Measurements from ENCODE around the gene BMP5. TPM values are rescaled to one million over a fixed set of nuclear protein-coding genes. Genes with fewer than 3 reads are reported as not detected.

The BMP5 gene
- total and polyA plus RNA-seq, 2 donors from 2014 or later = 0.76 to 0.86 TPM

DNA sequence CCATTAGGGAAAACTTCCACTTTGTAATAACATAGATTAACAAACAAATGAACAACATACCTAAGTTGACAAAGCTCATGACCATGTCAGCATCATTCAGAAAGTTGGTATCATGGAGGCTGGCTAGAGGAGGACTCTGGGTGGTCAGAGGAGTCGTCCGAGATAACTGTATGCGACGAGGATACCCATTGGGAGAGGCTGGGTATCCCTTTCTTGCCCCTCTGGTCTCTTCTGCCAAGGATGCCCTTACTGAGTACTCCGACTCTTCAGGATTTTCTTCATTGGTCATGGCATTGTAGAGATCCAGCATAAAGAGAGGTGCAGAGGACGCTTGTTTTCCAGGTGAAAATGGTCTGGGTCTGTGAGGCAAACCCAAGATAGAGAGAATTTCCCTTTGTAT is 1.1 kb downstream of the BMP5 start:
- Histone ChIP-seq H3K4me3 (ENCODE audit: low read length in 3 of 3) (peak overlapping the region in 2 of 3 donors; percentile 42 to 47), H3K27ac (ENCODE audit: low read depth in 2 of 2, low read length in 2 of 2) (no peak overlapping the region)
- no peak for DNase-seq

DNA sequence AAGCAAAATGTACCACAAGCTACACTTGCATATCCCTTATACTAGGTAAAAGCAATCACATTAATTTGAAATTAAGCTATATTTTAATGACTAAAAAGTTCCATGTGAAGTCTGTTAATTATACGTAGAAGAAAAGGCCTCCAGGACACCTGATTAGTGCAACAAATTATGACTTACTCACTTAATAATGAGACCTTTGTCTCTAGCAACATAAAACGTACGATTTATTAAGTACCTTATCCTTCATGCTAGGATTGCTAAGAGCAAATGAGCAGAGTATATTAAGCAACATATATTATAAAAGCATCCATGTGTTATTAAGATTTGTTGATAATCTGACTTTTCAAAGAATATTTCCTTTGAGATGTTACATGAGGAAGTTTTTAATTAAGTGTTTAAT is 2.5 kb downstream of the BMP5 start:
- Histone ChIP-seq H3K27ac (ENCODE audit: low read depth in 2 of 2, low read length in 2 of 2) (no peak overlapping the region), H3K4me3 (ENCODE audit: low read length in 3 of 3) (peak overlapping the region in 1 of 3 donors; percentile 18), H3K27me3 (ENCODE audit: control insufficient read depth, insufficient read depth, low read length) (no peaks in the 10 kb centered on the region), H3K9me3 (ENCODE audit: control insufficient read depth in 2 of 3, insufficient read depth in 1 of 3, low read length in 3 of 3) (no peaks in the 10 kb centered on the region), H3K36me3 (ENCODE audit: control insufficient read depth in 2 of 3, insufficient read depth in 3 of 3, low read length in 3 of 3) (no peaks in the 10 kb centered on the region), H3K9ac (ENCODE audit: low read length in 3 of 3) (no peak overlapping the region), H3K4me1 (ENCODE audit: control insufficient read depth in 2 of 3, insufficient read depth in 2 of 3, low read depth in 1 of 3, low read length in 3 of 3) (no peaks in the 10 kb centered on the region)
- FAIRE-seq = no peak
- intact Hi-C loops (cut with DNase I) = no loop called here
- TF ChIP-seq, protein P1, sequence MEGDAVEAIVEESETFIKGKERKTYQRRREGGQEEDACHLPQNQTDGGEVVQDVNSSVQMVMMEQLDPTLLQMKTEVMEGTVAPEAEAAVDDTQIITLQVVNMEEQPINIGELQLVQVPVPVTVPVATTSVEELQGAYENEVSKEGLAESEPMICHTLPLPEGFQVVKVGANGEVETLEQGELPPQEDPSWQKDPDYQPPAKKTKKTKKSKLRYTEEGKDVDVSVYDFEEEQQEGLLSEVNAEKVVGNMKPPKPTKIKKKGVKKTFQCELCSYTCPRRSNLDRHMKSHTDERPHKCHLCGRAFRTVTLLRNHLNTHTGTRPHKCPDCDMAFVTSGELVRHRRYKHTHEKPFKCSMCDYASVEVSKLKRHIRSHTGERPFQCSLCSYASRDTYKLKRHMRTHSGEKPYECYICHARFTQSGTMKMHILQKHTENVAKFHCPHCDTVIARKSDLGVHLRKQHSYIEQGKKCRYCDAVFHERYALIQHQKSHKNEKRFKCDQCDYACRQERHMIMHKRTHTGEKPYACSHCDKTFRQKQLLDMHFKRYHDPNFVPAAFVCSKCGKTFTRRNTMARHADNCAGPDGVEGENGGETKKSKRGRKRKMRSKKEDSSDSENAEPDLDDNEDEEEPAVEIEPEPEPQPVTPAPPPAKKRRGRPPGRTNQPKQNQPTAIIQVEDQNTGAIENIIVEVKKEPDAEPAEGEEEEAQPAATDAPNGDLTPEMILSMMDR (IDR thresholded peaks at IDR 0.05; ENCODE audit: borderline replicate concordance, extremely low read depth, insufficient read depth) = no peak
- no peak for DNase-seq

More for the DNA sequence above, 1.1 kb downstream of the BMP5 start:
- Histone ChIP-seq H3K9me3 (ENCODE audit: control insufficient read depth in 2 of 3, insufficient read depth in 1 of 3, low read length in 3 of 3) (no peaks in the 10 kb centered on the region), H3K4me1 (ENCODE audit: control insufficient read depth in 2 of 3, insufficient read depth in 2 of 3, low read depth in 1 of 3, low read length in 3 of 3) (no peaks in the 10 kb centered on the region), H3K36me3 (ENCODE audit: control insufficient read depth in 2 of 3, insufficient read depth in 3 of 3, low read length in 3 of 3) (no peaks in the 10 kb centered on the region), H3K27me3 (ENCODE audit: control insufficient read depth, insufficient read depth, low read length) (no peaks in the 10 kb centered on the region), H3K9ac (ENCODE audit: low read length in 3 of 3) (no peak overlapping the region)
- TF ChIP-seq, protein P1 (IDR thresholded peaks at IDR 0.05; ENCODE audit: borderline replicate concordance, extremely low read depth, insufficient read depth) = no peak
- no peak for FAIRE-seq
- intact Hi-C loops (cut with DNase I) = no loop called here

DNA sequence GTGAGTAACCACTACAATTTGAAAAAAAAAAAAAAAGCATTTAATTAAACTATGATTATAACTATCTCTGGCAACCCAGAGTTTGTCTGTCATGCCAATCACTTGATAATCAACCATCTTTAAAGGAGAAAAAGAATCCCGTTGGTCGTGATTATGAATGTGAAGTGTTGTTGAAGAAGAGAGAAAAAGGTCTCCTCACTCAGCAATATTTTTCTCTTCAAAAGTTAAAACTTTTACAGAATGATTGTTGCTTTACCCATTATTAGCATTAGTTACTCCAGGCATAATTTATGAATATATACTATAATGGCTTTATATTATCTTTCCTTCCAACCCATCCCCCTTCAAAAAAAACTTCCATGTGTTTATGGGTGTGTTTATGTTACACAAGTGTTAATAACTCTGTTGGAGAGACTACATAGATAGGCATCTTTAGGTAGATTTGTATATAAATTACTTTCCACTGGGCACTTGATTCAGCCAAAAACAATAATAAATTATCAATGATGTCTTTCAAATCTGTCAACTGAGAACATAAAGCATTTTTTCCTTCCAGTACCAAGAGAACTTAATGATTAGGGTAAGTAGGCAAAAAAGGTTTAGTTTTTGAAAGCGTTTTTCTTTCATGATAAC is 5.1 kb downstream of the BMP5 start:
- no peak overlapping the region for H3K4me3 ChIP-seq (ENCODE audit: low read length in 3 of 3)
- intact Hi-C loops (cut with DNase I) = no loop called here
- DNase-seq = no peak

More for the DNA sequence above, 5.1 kb downstream of the BMP5 start:
- Histone ChIP-seq H3K36me3 (ENCODE audit: control insufficient read depth in 2 of 3, insufficient read depth in 3 of 3, low read length in 3 of 3) (no peaks in the 10 kb centered on the region), H3K27me3 (ENCODE audit: control insufficient read depth, insufficient read depth, low read length) (no peaks in the 10 kb centered on the region), H3K9ac (ENCODE audit: low read length in 3 of 3) (no peak overlapping the region), H3K27ac (ENCODE audit: low read depth in 2 of 2, low read length in 2 of 2) (peak overlapping the region in 1 of 2 donors; percentile 10), H3K9me3 (ENCODE audit: control insufficient read depth in 2 of 3, insufficient read depth in 1 of 3, low read length in 3 of 3) (no peaks in the 10 kb centered on the region), H3K4me1 (ENCODE audit: control insufficient read depth in 2 of 3, insufficient read depth in 2 of 3, low read depth in 1 of 3, low read length in 3 of 3) (no peaks in the 10 kb centered on the region)
- FAIRE-seq = no peak
- TF ChIP-seq, protein P1 (IDR thresholded peaks at IDR 0.05; ENCODE audit: borderline replicate concordance, extremely low read depth, insufficient read depth) = no peak
